Measurements from ENCODE around the gene MMGT1. TPM values are rescaled to one million over a fixed set of nuclear protein-coding genes. Genes with fewer than 3 reads are reported as not detected.

The MMGT1 gene
- total RNA-seq: 9.4 and 13.9 TPM in 2 replicates

DNA sequence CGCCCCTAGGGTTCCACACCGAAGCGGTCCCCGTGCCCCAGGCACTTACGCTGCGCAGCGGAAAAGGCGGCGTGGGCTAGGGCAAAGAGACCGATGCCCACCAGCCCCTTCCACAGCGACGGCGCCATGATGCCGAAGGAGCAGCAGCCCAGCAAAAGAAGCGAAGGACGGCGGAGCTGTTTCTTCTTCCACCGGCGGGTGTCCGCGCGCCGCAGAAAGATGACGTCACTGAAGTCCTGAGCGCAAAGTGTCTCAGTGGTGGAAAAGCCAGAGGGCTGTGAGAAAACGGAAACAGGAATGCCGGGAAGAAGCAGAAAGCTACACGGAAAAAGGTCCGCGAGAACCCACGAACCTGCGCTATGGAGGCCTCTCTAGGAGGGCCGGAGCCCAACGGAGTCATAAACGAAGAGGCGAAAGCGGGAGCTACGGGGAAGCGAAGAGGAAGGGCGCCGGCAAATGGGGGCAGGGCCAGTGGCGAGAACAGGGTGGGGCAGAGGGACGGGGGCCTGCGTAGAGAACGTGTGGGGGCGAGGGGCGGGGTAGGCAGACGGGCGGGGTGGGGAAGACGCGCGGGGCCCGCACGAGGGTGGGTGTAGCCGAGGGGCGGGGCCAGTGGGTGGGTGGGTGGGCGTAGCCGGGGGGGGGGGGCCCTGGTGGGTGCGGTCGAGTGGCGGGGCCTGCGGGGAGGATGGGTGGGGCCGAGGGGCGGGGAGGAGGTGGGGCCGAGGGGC is at the start of gene MMGT1:
Gene MMGT1 (minus strand): TSS at position 441 of the 731 bp plus-strand sequence. CDS start 313 bp downstream, at position 128.

DNA sequence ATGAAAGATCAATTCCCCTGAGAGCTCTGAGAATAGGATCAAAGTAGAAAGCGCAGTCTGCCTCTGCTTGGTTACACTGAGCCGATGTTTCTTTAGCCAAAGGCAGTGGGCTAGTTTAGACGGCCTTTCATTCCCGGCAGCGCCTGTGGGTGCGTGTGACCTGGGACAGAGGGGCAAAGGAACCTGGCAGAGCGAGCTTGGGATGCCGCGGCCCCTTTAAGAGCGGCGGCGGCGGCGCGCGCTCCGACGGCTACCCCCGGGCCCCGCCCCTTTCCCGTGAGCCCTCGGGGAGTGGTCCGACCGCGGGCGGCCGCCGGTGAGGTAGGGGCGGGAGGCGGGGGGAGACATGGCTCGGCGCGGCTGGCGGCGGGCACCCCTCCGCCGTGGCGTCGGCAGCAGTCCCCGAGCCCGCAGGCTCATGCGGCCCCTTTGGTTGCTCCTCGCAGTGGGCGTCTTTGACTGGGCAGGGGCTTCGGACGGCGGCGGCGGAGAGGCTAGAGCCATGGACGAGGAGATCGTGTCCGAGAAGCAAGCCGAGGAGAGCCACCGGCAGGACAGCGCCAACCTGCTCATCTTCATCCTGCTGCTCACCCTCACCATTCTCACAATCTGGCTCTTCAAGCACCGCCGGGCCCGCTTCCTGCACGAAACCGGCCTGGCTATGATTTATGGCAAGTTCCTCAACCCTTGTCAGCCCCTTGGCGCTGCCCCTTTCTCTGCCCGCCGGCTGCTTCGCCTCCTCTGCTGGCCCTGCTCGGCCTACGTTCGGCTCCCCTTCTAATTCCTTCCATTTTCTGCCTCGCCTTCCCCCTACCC is 11.6 kb upstream of the MMGT1 start, which contains the start of gene SLC9A6:
Gene SLC9A6 (plus strand): TSS at position 279 of the 816 bp plus-strand sequence. CDS start 224 bp downstream, at position 503.

Other genes with a start within 250 kb of the MMGT1 start
- not detected in 2 replicates for gene CT45A3, start 205.8 kb downstream of the MMGT1 start, total RNA-seq
- not detected in 2 replicates for gene CT45A5, start 188.5 kb downstream of the MMGT1 start, total RNA-seq
- gene CT45A6, start 171.2 kb downstream of the MMGT1 start, total RNA-seq: not detected in 2 replicates
- not detected in 2 replicates for gene CT45A2, start 154.0 kb downstream of the MMGT1 start, total RNA-seq
- gene CT45A7, start 136.7 kb downstream of the MMGT1 start, total RNA-seq: not detected in 2 replicates
- not detected in 2 replicates for gene CT45A8, start 119.5 kb downstream of the MMGT1 start, total RNA-seq
- gene CT45A9, start 102.2 kb downstream of the MMGT1 start, total RNA-seq: not detected in 2 replicates
- not detected in 2 replicates for gene CT45A10, start 80.5 kb downstream of the MMGT1 start, total RNA-seq
- not detected in 2 replicates for gene SAGE1, start 80.3 kb downstream of the MMGT1 start, total RNA-seq
- gene SLC9A6, start 11.4 kb upstream of the MMGT1 start, total RNA-seq: 15.2 and 19.6 TPM in 2 replicates
- 43.9 and 46.5 TPM in 2 replicates for gene FHL1, start 173.5 kb upstream of the MMGT1 start, total RNA-seq

Measured in tracheal epithelial cell (primary cell).